Right ventricle myocardium inferior (tissue), 1 donor: ENCODE data around the gene MAJIN. TPM values are rescaled to one million over a fixed set of nuclear protein-coding genes. Genes with fewer than 3 reads are reported as not detected.

ENCODE experiments used
- ATAC-seq: fragments of 200-7000 bp; cut with Tn5 transposase; one replicate; pipeline ENCODE4 v1.9.1; 2020; ENCODE audit warnings: mild to moderate bottlenecking, moderate library complexity
- DNase-seq: peaks from one replicate; pipeline ENCODE4 v3.0.0; 2021; ENCODE audit errors: missing footprints
- intact Hi-C: fragments of 100-400 bp; cut with DNase I; formaldehyde crosslinking; loops from one replicate; pipeline ENCODE4 v1.11.0; 2022
- total RNA-seq: library from RNA; stranded (reverse); fragmentation: NEBNext Ultra II Directional; extraction: Animal tissue kit (Norgen Biotek cat#: 25700); gene quantifications from one replicate; pipeline ENCODE4 v1.2.1, GENCODE V29; 2021
- donor health status: DM: no; HTN: yes; CAD: no; lungs with severe emphysema.

Gene MAJIN
- total RNA-seq, 1 donor from 2014 or later: not detected

DNA sequence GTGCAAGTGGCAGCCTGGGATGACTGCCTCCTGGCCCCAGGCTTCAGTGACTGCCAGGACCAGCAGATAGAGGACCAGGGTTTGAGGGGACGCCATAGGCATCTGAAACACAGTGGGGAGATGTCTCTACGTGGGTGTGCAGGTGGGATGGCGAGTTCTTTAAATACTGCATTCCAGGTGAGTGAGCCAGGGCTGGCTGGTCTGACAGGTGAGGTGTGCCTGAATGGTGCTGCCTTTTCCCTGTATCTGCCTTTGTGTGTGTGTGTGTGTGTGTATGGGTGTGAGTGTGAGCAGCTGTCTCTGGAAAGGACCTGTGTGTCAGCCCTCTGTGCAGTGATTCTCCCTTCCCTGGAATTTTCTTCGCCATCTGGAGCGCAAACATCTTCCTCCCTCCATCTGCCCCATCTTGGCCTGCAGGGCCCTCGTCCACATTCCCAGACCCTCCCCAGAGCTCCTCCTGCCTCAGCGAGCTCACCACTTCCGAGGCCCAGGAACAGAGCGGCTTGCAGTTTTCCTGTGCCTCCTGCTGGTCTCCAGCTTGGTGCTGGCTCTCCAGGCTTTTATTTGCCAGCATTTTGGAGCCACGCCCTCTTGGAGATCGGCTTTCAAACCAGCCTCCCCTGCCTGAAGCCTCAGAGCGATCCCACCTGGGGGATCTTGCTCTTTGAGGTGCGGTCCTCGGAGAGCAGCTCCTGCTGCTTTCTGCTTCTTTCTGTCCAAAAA is 36.4 kb downstream of the MAJIN start, which contains the start of gene GPHA2:
Gene GPHA2, minus strand, starts transcription at position 535 of the 723 bp plus-strand sequence. Its CDS starts 433 bp downstream, at position 102.
- intact Hi-C loops: no loop called here
- no peak for ATAC-seq

DNA sequence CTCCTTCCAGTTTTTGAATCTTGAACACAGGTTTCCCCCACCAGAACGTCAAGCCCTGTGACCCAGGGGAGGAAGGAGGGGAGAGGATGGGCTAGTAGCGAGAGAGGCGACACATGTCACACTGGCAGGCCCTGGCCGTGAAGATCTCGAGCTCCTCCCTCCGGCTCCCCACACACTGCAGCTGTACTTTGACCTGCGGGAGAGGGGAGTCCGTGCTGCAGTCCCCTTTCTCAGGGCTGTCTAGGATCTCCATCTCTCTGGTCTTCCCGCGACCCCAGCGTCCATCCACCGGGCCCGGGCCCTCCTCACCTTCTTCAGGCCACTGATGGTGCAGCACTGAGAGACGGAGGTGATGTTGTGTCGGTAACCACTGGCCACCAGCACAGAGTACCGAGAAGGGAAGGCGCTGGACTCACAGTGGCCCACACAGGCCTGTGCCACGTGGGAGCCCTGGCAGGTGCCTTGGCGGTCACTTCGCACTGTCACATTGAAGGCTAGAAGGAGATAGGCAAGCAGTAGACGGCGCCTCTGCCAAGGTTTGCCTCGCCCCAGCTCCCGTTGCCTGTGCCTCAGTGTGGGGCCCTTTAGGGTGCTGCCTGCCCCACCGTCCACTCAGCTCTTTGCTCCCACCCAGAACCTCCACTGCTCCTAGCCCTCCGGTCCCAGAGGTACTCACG is 37.1 kb downstream of the MAJIN start:
- intact Hi-C loops: no loop called here
- no peak for ATAC-seq
- DNase-seq: no peak

More for the DNA sequence above, 36.4 kb downstream of the MAJIN start, which contains the start of gene GPHA2:
- no peak for DNase-seq

DNA sequence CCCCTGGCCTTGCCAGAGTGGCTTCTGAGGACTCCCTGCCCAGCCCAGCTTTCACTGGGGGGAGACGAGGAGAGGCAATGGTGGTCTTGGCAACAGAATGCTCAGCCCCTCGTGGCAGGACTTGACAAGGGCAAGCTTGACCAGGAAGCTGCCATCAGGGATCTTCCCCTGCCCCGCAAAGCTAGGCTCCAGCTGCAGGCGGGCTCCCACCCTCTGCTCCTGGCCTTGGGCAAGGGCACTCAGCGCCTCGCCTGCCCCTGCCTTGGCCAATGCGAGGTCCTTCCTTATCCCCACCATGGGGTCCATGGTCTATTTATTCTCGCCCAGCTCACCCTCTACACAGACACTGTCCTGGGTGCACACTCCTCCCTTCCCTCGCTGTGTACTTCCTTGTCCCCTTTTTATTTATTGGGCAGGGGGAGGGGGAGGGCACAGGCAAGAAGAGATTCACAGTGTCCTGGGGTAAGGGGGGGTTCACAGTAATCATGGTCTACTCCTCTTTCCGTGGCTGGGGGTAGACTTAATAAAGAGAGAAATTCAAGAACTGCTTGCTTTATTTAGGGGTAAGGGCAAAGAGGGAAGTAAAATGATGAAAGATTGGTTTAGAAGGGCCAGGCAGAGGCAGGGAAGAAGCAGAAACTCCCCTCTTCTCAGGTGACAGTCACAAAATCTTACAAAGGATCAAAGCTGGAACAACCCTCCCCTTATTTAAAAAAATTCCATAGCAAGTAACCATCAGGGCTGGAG is 37.8 kb downstream of the MAJIN start:
- DNase-seq (no peak), ATAC-seq (no peak)
- intact Hi-C loops: no loop called here

DNA sequence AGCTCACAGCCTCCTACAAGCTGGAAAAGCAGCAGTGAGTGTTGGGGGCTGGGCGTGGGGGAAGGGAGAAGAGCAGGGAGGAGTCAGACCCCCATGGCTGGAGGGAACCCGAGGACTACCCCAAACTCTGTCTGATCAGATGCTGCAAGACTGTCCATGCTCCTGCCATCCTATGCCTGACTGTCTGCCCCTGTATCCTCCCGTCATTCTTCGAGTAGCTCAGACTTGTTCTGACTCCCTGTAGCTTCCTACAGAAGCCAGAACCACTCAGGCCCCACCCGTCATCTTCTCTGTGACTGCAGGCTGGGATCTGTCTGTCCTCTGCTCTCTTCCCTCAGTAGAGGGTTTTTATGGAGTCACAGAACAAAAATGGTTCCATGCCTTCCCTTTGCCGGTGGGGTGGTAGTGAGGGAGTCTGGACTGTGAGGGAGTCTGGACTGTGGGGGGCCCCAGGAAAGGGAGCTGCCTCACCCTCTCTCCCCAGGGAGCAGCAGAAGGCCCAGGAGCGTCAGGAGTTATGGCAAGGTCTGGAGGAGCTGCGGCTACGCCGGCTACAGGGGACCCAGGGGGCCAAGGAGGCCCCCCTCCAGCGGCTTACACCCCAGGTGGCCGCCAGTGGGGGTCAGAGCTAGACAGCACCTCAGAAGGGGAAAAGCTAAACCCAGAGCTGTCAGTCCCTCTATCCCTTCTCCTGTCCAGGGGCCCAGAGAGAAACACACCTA is 38.5 kb downstream of the MAJIN start:
- intact Hi-C loops: no loop called here
- no peak for DNase-seq

DNA sequence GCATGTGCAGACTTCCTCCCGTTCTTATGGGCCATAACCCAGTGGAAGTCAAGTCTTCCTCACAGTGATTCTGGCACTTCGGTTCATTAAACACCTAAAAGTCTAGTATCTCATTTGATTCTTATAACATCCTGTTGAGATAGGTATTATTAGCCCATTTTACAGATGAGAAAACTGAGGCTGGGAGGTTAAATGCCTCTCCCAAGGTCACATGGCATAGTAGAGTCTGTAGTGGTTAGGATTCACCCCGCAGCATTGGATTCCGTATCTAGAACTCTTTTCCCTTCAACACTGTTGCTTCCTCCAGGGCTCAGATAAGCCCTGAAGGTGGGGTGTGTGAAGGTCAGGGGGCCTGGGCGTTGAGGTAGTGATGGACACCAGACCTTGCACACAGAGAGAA is 39.6 kb downstream of the MAJIN start:
- no peak for ATAC-seq
- intact Hi-C loops: no loop called here
- no peak for DNase-seq

More for the DNA sequence above, 38.5 kb downstream of the MAJIN start:
- ATAC-seq: no peak

DNA sequence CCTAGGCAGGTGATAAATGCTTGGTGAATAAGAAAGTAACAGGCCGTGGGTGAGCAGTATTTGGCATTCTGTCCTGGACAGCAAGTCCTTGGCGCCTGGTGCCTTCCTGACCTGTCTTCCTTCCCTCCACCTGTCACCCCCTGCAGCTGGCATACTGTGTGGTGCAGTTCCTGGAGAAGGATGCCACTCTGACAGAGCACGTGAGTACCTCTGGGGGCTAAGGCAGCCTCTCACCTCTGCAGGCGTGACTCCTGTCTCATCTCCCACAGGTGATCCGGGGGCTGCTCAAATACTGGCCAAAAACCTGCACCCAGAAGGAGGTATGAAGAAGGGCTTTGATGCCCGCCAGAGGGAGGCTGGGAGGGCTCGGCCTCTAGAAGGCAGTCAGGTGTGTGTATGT is 40.6 kb downstream of the MAJIN start:
- no peak for ATAC-seq
- DNase-seq: no peak
- intact Hi-C loops: no loop called here

DNA sequence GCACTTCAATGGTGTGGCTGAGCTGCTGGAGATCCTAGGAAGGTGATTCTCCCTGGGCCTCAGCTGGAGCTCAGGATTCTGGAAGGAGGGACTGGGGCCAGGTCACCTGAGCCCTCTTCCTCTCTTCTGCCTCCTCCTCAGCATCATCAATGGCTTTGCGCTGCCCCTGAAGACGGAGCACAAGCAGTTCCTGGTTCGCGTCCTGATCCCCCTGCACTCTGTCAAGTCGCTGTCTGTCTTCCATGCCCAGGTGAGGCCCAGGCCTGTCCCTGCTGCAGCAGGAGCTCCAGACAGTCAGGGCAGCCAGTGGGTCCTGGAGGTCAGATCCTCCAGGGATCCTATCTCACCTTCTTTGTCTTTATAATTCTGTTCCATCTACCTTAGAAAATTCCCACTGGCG is 41.6 kb downstream of the MAJIN start:
- intact Hi-C loops: no loop called here
- no peak for ATAC-seq
- no peak for DNase-seq

DNA sequence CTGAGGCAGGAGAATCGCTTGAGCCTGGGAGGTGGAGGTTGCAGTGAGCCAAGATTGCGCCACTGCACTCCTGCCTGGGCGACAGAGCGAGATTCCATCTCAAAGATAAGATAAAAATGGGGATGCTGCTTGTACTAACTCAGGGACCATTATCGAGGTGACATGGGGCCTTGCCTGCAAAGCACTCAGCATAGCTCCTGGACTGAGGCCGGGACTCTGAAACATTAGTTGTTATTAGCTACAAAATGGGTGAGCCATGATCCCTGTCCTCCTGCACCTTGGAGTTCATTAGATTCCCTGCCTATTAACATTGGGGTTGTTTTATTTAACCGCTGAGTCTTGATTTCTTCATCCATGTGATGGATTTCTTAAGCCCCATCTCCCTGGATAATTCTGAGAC is 42.3 kb downstream of the MAJIN start:
- DNase-seq (no peak), ATAC-seq (no peak)
- intact Hi-C loops: no loop called here

DNA sequence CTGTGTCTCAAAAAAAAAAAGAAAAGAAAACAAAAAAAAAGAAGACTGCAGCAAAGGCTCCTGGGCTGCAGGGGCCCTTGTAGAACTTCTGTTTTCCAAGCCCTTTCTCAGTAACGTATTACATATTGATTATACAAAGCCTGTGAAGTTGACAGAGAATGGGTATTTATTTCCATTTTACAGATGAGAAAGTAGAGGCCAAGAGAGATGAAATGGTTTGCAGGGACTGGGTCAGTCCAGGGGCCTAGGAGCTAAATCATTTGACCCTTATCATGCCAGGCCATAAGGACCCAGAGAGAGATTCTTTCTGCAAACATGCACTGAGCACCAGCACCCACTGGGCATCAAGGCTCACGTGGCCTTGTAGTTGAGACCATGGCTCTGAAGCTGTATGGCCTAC is 43.0 kb downstream of the MAJIN start:
- DNase-seq (no peak), ATAC-seq (no peak)
- intact Hi-C loops: no loop called here

DNA sequence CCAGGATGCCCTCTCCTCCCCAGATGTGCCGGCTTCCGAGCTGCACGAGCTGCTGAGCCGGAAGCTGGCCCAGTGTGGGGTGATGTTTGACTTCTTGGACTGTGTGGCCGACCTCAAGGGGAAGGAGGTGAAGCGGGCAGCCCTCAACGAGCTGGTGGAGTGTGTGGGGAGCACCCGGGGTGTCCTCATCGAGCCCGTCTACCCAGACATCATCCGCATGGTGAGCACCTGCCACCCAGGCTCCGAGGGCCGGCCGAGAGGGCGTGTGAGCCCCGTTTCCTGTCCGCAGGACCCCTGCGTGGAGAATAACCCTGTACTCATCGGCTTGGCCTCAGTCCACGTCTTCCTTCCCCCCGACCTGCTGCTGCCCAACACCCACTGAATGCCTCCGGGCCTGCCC is 45.2 kb downstream of the MAJIN start:
- no peak for DNase-seq
- no peak for ATAC-seq
- intact Hi-C loops: no loop called here

DNA sequence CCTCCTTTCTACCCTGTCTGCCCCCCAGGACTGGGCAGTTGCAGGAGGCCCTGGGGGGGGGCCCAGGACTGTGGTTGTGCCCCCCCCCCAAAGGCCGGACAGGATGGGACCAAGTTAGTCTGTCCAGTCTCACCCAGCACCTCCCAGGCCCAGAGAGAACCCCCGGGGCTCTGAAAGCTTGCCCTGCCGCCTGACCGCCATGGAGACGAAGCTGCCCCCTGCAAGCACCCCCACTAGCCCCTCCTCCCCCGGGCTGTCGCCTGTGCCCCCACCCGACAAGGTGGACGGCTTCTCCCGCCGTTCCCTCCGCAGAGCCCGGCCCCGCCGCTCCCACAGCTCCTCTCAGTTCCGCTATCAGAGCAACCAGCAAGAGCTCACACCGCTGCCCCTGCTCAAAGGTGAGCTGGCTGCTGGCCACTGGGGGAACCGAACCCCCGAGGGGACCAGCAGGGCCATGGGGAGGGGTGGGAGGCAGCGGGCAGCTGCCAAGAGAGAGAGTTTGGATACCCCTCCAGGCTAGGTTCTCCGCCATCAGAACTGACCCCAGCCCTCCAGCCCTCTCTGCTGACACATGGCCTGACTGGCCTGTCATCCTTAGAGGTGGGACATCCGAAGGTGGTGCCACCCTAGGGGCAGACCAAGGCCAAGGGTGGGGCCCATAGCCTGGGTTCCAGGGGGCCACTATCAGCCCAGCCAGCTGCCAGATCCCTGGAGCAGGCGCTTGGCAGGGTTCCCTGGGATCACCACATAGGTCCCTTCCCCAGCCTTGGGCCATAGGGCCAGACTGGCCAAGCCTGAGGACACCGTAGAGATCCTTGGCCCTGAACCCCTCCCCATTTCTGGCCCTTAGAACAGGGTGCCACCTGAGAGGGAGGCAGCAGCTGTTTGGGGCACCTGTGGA is 46.1 kb downstream of the MAJIN start:
- DNase-seq (no peak), ATAC-seq (no peak)
- intact Hi-C loops: no loop called here

DNA sequence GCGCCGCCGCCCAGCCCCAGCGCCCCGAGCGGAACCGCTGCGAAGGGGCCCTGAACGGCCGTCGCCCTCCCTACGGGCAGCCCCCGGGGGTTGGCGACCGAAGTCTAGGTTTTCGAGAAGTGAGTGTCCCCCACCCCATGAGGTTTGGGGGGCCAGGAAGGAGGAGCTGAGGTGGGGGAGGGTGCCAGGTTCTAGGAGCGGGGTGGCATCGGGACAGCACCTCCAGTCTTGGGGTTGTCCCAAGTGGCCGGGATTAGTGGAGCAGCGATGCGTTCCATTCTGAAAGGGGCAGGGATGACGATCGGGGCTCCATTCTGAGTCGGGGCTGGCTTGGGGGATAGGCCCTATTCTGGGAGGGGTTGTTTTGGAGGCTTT is 47.0 kb downstream of the MAJIN start:
- intact Hi-C loops: loop anchor here (5.0 kb wide), 3 partner anchors 47 to 202 kb away; partner anchors contain the start of genes MAJIN and SNX15
- DNase-seq: no peak
- ATAC-seq: no peak

DNA sequence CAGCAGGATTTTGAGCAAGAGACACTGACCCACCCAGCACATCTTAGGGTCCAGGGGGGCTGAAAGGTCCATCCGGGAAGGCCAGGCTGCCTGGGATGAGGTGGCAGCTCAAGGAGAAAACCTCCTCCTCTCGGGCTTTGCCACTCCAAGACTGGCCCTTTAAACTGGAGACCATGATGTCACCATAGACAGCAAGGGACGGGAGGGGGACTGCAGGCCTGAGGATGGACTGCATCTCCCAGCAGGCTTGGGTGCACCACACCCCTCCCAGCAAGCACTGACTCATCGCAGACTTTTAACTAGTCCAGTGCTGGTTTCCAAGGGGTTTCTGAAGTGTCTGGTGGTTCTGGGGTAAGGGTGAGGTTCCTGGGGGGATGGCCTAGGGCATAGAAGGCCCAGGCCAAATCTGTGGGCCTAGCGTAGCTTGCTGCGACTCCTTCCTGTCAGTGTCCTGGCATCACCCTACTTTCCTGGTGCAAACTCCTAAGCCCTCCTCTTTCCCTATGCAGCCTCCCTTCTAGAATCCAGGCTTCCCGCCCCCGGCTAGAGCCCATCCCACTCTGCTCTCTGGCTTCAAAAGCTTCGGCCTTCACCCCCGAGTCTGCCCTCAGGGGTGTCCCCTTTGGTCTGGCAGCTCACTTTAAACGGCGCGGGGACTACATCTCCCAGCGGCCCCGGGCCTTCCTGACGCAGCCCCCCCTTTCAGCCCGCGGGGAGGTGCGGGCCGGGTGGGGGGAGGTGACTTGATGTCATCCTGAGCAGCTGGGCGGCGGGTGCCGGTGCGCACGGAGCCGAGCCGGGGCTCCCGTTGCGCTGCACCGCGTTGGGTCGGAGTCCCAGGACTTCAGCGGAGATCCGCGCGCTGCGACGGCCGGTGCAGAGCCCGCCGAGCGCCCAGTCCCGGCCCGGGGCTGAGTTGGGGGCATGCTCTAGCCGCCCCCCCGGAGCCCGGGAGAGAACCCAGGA is 47.7 kb downstream of the MAJIN start, which contains the start of gene PPP2R5B:
Gene PPP2R5B, plus strand, starts transcription at position 746 of the 966 bp plus-strand sequence. CDS start 1,046 bp downstream, outside the sequence.
- DNase-seq (peak; percentile 97), ATAC-seq (peak; percentile 97)
- intact Hi-C loops: loop anchor here (5.0 kb wide), 3 partner anchors 48 to 203 kb away; partner anchors contain the start of genes MAJIN and SNX15

DNA sequence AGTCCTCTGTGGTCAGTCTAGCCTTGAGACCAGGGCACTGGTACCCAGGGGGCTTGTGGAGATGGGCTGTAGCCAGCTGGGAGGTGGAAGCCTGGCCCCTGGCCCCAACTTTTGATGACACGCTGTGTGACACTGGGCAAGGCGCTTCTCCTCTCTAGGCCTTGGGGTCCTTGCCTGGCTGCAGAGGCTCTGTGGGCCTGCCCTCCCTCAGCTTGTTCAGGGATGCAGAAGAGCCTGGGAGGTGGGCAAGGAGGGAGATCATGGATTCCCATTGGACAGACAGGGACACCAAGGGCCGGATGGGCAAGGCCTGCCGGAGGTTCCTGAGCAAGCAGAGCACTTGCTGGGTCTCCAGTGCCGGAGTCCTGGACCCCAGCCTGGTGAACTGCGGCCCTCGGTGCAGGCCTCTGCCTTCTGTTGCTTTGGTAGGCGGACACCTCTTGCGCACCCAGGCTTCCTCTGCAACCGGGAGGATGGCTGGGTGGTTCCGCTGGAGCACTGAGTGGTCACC is 48.7 kb downstream of the MAJIN start:
- intact Hi-C loops: loop anchor here (5.0 kb wide), 3 partner anchors 49 to 204 kb away; partner anchors contain the start of genes MAJIN and SNX15
- DNase-seq (no peak), ATAC-seq (no peak)

DNA sequence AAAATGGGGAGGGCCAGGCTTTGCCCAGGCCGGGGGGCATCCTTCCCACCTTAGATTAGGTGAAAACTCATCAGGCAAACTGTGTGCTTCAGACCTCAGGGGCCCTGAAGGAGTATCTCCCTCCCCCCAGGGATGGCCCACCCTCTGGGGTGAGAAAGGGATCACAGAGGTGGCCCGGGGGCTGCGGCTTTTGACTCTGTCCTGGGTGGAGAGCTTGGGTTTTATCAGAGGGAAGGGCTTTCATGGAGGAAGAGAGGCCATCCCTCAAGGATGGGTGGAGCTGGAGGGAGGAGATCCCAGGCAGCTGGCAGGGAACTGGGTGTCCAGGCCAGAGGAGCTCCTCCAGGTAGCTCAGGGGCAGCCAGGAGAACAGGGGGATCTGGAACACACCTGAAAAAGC is 50.5 kb downstream of the MAJIN start:
- DNase-seq: no peak
- intact Hi-C loops: loop anchor here (5.0 kb wide), 3 partner anchors 51 to 206 kb away; partner anchors contain the start of genes MAJIN and SNX15

DNA sequence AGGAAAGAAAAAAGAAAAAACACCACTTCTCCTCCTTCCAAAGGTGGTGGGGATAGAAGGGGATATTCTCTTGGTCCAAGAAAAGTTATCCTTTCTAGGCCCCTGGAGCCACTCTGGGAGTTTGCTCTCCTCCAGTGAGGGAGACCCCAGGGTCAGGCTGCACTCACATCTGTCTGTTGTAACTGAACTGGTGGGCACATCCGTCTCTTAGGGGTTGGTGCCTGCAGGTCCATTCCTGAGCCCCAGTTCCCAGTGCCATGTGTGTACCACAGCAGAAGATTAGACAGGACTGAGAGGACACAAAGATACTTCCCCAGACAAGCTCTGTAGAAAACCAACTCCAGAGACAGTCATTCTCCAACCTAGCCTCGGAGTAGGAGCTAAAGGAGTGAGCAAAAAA is 51.8 kb downstream of the MAJIN start:
- DNase-seq (no peak), ATAC-seq (no peak)
- intact Hi-C loops: loop anchor here (5.0 kb wide), 3 partner anchors 52 to 207 kb away; partner anchors contain the start of genes MAJIN and SNX15

More for the DNA sequence above, 50.5 kb downstream of the MAJIN start:
- no peak for ATAC-seq
